K562 (cell line): ENCODE results near the gene BANF2.

Experiments used
- BRCA1 ChIP-seq, 2 experiments: fragments of 450-650 bp in 1 of 2; sonication (generic) in 1 of 2; formaldehyde crosslinking in 1 of 2; IDR thresholded peaks; 2 replicates each; pipeline versions ENCODE4 v1.5.0 to v1.6.1; 2017 to 2020; ENCODE audit warnings: mild to moderate bottlenecking in 1 of 2, missing genetic modification reagents in 1 of 2
- CBX2 ChIP-seq: fragments of 200-600 bp; sonication (generic); IDR thresholded peaks from one replicate; pipeline ENCODE4 v1.6.1; 2012; ENCODE audit warnings: mild to moderate bottlenecking, low read length, inconsistent platforms; ENCODE audit not compliant: insufficient read depth, poor library complexity, severe bottlenecking
- CC2D1A ChIP-seq: fragments of 450-650 bp; IDR thresholded peaks from 2 replicates; pipeline ENCODE4 v1.6.1; 2017; ENCODE audit warnings: mild to moderate bottlenecking
- ELF4 ChIP-seq: fragments of 450-650 bp; formaldehyde crosslinking; IDR thresholded peaks from 2 replicates; pipeline ENCODE4 v1.4.0; 2022; ENCODE audit warnings: missing genetic modification characterization
- EP300 ChIP-seq: IDR thresholded peaks from 2 replicates; pipeline ENCODE4 v1.6.1; 2012; ENCODE audit warnings: low read length, improper control_type of control experiment
- EZH2 ChIP-seq: IDR thresholded peaks from 2 replicates; pipeline ENCODE4 v1.6.1; 2012; ENCODE audit warnings: low read depth, mild to moderate bottlenecking, inconsistent platforms, low read length, borderline replicate concordance
- FOXM1 ChIP-seq, 2 experiments: fragments of 450-650 bp in 1 of 2; sonication (generic) in 1 of 2; formaldehyde crosslinking in 1 of 2; IDR thresholded peaks; 2 replicates each; pipeline versions ENCODE4 v1.6.1 to v1.9.0; 2017 to 2022; ENCODE audit warnings: low read depth in 2 of 2, mild to moderate bottlenecking in 2 of 2, missing genetic modification reagents in 1 of 2, moderate library complexity in 1 of 2
- HNRNPLL ChIP-seq: fragments of 200-400 bp; formaldehyde crosslinking; IDR thresholded peaks from 2 replicates; pipeline ENCODE4 v1.6.1; 2017; ENCODE audit warnings: low read length, low read depth, mild to moderate bottlenecking; ENCODE audit not compliant: poor library complexity, severe bottlenecking
- SMAD4 ChIP-seq: fragments of 250-450 bp; sonication (Bioruptor Pico); conservative IDR thresholded peaks from 2 replicates; pipeline ENCODE4 v1.8.0; 2021; ENCODE audit warnings: inconsistent platforms, mild to moderate bottlenecking, moderate library complexity
- TCF7 ChIP-seq: sonication (generic); IDR thresholded peaks from 2 replicates; pipeline ENCODE4 v1.6.1; 2016; ENCODE audit warnings: antibody characterized with exemption, borderline replicate concordance
- ZC3H4 ChIP-seq: sonication (generic); formaldehyde crosslinking; IDR thresholded peaks from 2 replicates; pipeline ENCODE4 v1.9.0; 2021; ENCODE audit warnings: missing genetic modification reagents, borderline replicate concordance
- ZNF232 ChIP-seq: sonication (generic); formaldehyde crosslinking; IDR thresholded peaks from 2 replicates; pipeline ENCODE4 v1.8.0; 2022; ENCODE audit warnings: mild to moderate bottlenecking, missing genetic modification reagents
- TF ChIP-seq, protein P1 (sequence below): fragments of 450-650 bp; IDR thresholded peaks from 2 replicates; pipeline ENCODE4 v1.6.1; 2017; ENCODE audit warnings: antibody characterized with exemption

DNA sequence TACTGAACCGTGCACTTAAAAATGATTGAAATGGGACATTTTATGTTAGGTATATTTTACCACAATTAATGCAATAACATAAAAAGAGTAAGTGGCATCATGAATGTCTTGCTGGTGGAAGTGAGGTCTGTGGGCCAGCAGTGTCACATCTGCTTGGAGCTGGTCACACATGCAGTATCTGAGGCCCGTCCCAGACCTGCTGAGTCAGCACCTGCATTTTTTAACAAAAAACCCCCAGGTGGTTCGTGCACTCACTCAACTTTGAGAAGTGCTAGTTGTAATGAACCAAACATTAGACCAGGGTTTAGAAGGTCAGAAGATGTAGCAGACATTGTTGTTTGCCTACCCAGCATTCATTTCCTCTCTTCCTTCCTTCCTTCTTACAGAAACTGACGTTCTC is 21.0 kb downstream of the BANF2 start:
- no peak for TF ChIP-seq CBX2
- no peak for TF ChIP-seq TCF7
- TF ChIP-seq EP300, result no peak
- no peak for TF ChIP-seq EZH2
- TF ChIP-seq ZC3H4 (CRISPR knock-in tag), result no peak
- no peak for TF ChIP-seq SMAD4 (CRISPR knock-in tag)
- TF ChIP-seq CC2D1A, result no peak
- no peak for TF ChIP-seq ZNF232 (CRISPR knock-in tag)
- no peak for TF ChIP-seq FOXM1 (IDR thresholded peaks at IDR 0.05; ENCODE audit: low read depth)
- TF ChIP-seq FOXM1 (CRISPR knock-in tag; IDR thresholded peaks at IDR 0.05; ENCODE audit: low read depth), result no peak
- no peak for TF ChIP-seq BRCA1 (IDR thresholded peaks at IDR 0.05)
- no peak for TF ChIP-seq BRCA1 (CRISPR knock-in tag; IDR thresholded peaks at IDR 0.05)
- TF ChIP-seq HNRNPLL, result no peak
- TF ChIP-seq, protein P1, sequence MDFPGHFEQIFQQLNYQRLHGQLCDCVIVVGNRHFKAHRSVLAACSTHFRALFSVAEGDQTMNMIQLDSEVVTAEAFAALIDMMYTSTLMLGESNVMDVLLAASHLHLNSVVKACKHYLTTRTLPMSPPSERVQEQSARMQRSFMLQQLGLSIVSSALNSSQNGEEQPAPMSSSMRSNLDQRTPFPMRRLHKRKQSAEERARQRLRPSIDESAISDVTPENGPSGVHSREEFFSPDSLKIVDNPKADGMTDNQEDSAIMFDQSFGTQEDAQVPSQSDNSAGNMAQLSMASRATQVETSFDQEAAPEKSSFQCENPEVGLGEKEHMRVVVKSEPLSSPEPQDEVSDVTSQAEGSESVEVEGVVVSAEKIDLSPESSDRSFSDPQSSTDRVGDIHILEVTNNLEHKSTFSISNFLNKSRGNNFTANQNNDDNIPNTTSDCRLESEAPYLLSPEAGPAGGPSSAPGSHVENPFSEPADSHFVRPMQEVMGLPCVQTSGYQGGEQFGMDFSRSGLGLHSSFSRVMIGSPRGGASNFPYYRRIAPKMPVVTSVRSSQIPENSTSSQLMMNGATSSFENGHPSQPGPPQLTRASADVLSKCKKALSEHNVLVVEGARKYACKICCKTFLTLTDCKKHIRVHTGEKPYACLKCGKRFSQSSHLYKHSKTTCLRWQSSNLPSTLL, result no peak
- TF ChIP-seq ELF4 (CRISPR knock-in tag), result no peak
